Fibroblast of pulmonary artery (primary cell): Measurements from ENCODE around the gene IFIT2.
A peak's percentile ranks its signal among the peaks of the same experiment; 100 is the strongest.

Source experiments
- DNase-seq: peaks from one replicate; pipeline ENCODE4 v3.0.0-alpha.2; 2010; ENCODE audit warnings: low read depth
- H3K4me3 ChIP-seq: replicated peaks from 2 replicates; pipeline ENCODE4 v1.5.1; 2011; ENCODE audit warnings: low read depth, mild to moderate bottlenecking, control low read depth, low read length, moderate library complexity
- CTCF ChIP-seq: IDR thresholded peaks from 2 replicates; pipeline ENCODE4 v1.5.1; 2011; ENCODE audit warnings: mild to moderate bottlenecking, control low read depth, low read length, inconsistent platforms; ENCODE audit errors: missing control alignments

The IFIT2 gene

GRCh38 chr10:89294721-89295239 is 7.1 kb upstream of the IFIT2 start:
- H3K4me3 ChIP-seq: no peak overlapping the region
- no peak for TF ChIP-seq CTCF
- DNase-seq: no peak

GRCh38 chr10:89295597-89295996 is 6.2 kb upstream of the IFIT2 start:
- DNase-seq: peak; percentile 72

GRCh38 chr10:89296220-89296648 is 5.6 kb upstream of the IFIT2 start:
- TF ChIP-seq CTCF: no peak
- H3K4me3 ChIP-seq: no peak overlapping the region
- DNase-seq: peak; percentile 63

More at GRCh38 chr10:89295597-89295996, 6.2 kb upstream of the IFIT2 start:
- H3K4me3 ChIP-seq: no peak overlapping the region
- TF ChIP-seq CTCF: no peak

GRCh38 chr10:89297356-89297755 is 4.5 kb upstream of the IFIT2 start:
- no peak overlapping the region for H3K4me3 ChIP-seq
- TF ChIP-seq CTCF: no peak

GRCh38 chr10:89297791-89298190 is 4.1 kb upstream of the IFIT2 start:
- H3K4me3 ChIP-seq: no peak overlapping the region
- no peak for TF ChIP-seq CTCF
- DNase-seq: no peak

More at GRCh38 chr10:89297356-89297755, 4.5 kb upstream of the IFIT2 start:
- DNase-seq: no peak

GRCh38 chr10:89299031-89299430 is 2.8 kb upstream of the IFIT2 start:
- no peak for DNase-seq
- H3K4me3 ChIP-seq: no peak overlapping the region
- TF ChIP-seq CTCF: no peak

GRCh38 chr10:89301232-89301631 is 614 bp upstream of the IFIT2 start:
- DNase-seq: peak; percentile 66
- peak overlapping the region; percentile 55 for H3K4me3 ChIP-seq
- no peak for TF ChIP-seq CTCF
